GM18499 (cell line): Measurements from ENCODE around the gene GPR137.
"Not testable (repeated sequence)": the region's sequence is repeated elsewhere in the genome, so short reads cannot be mapped to it uniquely, and the experiment has no call there.

Source experiments
- ATAC-seq: cut with Tn5 transposase; IDR thresholded peaks from one replicate; pipeline ENCODE4 v1.9.1; 2021; ENCODE audit warnings: moderate number of reproducible peaks; ENCODE audit not compliant: insufficient read depth, unreplicated experiment

The GPR137 gene

DNA sequence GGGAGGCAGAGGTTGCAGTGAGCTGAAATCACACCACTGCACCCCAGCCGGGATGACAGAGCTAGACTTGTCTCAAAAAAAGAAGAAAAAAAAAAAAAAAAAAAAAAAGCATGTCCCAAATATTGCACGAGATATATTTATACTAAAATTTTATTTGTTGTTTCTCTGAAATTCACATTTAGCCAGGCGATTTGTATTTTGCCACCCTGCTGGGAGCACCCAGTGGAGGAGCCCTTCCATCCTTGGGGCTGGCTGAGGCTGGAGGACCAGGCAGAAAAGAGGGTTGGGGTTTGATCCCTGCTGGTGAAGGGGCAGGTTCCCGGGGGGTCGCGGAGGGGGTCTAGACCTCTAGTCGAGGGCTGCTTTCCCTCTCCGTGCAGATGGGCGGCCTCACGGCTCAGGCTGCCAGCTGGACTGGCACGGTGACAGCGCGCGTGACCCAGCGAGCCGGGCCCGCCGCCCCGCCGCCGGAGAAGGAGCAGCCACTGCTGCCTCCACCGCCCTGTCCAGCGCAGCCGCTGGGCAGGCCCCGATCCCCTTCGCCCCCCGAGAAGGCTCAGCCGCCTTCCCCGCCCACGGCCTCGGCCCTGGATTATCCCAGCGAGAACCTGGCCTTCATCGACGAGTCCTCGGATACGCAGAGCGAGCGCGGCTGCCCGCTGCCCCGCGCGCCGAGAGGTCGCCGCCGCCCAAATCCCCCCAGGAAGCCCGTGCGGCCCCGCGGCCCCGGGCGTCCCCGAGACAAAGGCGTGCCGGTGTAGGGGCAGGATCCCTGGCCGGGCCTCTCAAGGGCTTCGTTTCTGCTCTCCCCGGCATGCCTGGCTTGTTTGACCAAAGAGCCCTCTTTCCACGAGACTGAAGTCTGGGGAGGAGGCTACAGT lies 13.6 kb downstream of the GPR137 start:
- no peak for ATAC-seq

DNA sequence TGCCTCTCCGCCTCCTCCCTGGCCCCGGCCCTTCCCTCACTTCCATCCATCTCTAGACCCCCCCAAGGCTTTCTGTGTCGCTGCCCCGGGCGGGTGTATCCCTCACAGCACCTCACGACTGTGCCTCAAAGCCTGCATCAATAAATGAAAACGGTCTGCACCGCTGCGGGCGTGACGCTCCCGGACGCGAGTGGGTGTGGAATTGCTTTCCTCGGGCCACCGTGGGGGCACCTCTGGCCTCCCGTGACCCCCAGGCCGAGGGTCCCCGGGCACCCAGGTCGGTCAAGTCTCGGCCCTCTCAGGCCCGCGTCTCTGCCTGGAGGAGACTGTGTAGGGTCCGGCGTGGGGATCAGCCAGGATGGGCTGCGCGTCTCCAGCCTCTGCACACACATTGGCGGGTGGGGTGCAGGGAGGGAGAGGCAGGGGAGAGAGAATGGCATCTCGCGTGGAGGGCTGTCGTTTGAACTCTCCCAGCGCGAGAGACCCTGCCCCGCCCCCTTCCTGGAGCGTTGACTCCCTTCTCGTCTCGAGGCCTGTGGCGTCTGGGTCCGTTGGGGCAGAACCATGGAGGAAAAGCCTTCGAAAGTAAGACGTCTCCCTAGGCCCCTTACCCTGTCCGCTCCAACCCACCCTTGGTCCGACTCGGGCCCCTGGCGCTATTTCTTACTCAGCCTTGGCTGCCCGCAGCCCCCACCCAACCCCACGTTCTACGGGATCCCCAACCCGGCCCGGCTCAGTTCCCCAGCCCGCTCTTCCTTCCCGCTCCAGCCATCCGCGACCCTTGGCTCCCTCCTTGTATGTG lies 14.4 kb downstream of the GPR137 start, which contains the start of gene CATSPERZ:
CATSPERZ (plus strand) TSS at position 512 of the 802 bp plus-strand sequence; CDS start at position 565, 53 bp downstream.
- ATAC-seq, result no peak

DNA sequence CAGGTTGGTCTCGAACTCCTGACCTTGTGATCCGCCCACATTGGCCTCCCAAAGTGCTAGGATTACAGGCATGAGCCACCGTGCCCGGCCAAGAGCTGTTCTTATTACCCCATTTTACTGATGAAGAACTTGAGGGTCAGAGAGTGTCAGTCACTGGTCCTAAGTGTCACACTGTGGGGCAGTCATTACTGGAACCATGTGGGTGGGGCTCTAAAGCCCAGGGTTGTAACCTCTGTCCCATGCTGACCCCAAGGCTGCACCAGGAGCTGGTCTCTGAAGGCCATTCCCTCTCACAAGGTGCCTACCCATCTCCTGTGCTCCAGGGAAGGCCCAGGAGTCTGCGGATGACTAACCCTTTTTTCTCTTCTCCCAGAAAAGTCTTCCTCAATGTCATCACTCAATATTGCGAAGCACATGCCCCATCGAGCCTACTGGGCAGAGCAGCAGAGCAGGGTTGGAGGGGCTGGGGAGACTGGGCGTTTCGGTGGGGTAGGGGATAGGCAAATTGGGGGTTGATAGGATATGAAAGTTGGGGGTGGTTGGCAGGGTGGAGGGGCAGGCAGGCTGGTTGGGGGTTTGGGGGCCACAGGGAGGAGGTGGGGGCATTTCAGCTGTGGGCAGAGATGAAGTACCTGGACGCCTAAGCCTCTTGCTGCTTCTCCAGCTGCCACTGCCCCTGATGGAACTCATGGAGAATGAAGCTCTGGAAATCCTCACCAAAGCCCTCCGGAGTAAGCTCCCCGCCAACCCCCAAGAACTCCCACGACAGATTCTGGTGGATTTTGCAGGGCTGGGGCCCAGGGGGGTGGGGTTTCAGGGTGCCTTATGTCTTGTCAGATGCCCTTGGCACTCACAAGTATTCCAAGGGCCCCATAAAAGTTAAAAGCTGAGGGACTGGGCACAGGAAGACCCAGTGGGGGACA lies 17.7 kb downstream of the GPR137 start:
- ATAC-seq, result no peak

DNA sequence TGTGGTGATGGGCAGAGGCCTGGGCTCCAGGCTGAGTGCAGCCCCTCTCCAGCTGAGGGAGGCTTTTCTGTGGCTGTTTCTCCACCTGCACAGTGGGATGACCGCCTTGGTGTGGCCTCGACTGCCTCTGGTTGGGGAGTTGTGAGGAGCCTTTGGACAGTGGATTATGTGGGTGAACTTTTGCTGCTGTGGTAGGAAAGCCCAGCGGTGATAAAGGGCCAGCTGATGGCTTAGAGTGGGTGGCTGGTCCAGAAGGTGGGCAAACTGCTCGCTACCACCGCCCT lies 18.3 kb downstream of the GPR137 start:
- ATAC-seq, result no peak

DNA sequence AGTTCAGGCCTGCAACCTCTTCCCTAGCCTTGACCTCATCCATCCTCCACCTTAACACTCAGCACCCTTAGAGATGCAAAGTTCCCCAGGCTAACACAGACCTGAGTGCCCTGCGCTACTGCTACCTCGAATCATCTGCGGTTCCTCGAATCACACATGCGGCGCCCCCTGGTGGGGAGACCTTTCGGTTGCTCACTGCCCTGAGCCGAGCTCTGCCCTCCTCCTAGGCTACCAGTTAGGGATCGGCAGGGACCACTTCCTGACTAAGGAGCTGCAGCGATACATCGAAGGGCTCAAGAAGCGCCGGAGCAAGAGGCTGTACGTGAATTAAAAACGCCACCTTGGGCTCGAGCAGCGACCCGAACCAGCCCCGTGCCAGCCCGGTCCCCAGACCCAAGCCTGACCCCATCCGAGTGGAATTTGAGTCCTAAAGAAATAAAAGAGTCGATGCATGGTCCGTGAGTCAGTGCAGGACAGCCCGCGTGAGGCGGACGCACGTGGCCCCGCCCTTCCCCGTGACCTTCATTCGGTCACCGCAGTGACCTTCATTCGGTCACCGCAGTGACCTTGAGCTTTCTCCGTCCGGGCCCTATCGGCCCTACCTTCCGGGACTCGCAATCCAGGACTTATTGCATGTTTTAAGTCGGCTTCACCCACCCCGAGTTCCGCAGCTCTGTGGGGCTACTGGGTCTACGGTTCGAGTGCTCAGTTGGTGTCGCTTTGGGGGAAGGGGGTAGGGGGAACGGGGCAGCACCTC lies 18.8 kb downstream of the GPR137 start:
- peak; percentile 27 for ATAC-seq

DNA sequence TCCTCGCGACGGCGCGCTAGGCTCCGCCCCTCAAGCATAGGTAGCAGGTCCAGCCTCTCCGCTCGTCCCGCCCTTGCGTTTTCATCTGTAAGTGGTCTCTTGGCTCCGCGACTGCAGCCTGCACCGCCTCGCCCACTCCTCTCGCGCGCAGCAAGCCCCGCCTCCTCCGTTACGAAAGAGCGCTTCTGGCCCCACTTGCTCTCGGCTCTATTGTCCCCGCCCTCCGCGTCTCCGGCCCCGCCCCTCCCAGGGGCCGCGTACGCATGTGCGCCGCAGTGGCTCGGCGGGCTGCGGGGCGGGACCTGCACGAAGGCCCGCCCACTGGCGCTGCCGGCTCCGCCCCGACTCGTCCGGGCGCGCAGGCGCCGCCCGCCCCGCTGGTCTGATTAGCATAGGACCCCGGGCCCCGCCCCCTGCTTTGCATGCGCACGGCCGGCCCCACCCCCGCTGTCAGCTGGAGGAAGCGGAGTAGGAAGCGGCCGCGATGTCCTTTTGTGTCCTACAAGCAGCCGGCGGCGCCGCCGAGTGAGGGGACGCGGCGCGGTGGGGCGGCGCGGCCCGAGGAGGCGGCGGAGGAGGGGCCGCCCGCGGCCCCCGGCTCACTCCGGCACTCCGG lies 19.5 kb downstream of the GPR137 start, which contains the start of gene ESRRA:
ESRRA (plus strand) TSS at position 450 of the 616 bp plus-strand sequence. CDS start 1,656 bp downstream, outside the sequence.
- ATAC-seq, result peak; percentile 60

DNA sequence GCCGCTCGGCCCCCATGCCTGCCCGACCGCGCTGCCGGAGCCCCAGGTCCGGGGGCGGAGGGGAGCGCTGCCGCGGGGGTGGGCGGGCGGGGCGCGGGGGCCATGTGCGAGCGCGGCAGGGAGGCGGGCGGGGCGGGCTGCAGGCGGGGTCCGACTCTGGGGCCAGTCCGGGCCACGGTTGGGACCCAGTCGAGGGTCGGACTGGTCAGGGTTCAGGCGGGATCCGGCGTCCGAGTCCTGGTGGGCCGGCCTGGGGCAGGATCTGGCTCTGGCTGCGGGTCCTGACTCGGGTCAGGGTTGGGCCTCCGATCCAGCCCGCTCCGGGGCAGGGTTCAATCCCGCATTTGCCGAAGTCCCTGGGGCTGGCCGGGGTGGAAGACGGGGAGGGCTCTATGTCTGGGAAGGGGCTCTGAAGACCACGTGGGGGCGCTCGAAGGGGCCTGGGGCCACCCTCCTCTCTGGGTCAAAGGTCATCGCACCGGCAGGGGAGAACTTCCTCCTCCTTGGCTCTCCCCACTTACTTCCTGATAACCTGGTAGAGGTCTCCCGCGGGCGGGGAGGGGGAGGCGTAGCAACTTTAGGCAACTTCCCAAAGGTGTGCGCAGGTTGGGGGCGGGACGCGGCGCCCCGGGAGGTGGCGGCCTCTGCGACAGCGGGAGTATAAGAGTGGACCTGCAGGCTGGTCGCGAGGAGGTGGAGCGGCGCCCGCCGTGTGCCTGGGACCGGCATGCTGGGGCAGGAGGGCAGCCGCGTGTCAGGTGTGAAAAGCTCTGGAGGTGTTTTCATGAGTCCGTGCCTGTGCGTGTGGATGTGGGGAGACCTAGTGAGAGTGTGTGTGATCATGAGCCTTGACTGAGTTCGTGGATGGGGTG lies 20.3 kb downstream of the GPR137 start:
- no peak for ATAC-seq

DNA sequence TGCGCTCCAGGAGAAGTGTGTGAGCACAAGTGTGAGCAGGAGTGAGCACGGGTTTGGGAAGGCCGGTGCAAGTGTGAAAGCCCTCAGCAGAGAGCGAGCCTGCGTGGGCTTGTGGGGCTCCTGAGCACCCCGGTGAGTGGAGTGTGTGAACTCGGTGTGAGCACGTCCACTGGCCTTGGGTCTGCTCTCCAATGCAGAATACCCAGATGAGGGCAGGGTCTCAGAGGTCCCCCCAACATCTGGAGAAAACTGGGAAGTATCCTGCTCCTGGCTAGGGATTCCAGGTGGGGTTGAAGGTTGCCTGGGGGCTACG lies 20.9 kb downstream of the GPR137 start:
- ATAC-seq, result no peak

DNA sequence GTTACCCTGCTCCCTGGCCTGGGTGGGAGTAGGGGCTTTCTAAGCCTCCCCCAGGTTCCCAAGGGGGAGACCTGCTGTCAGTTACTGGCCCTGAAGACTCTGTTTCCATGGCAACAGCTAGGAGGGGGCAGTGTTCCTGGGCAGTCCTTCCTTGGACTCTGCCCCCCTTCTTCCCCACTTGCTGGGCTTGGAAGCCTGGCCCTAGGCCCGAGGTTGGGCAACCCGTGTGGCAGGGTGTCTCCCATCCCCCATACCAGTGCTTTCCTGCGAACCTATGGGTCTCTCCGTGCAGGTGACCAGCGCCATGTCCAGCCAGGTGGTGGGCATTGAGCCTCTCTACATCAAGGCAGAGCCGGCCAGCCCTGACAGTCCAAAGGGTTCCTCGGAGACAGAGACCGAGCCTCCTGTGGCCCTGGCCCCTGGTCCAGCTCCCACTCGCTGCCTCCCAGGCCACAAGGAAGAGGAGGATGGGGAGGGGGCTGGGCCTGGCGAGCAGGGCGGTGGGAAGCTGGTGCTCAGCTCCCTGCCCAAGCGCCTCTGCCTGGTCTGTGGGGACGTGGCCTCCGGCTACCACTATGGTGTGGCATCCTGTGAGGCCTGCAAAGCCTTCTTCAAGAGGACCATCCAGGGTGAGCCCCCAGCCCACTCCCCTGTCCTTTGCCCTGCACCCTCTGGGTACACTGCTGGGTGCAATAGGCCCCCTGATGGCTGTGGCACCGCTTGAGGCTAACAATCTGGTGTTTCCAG lies 21.4 kb downstream of the GPR137 start:
- ATAC-seq, result no peak

DNA sequence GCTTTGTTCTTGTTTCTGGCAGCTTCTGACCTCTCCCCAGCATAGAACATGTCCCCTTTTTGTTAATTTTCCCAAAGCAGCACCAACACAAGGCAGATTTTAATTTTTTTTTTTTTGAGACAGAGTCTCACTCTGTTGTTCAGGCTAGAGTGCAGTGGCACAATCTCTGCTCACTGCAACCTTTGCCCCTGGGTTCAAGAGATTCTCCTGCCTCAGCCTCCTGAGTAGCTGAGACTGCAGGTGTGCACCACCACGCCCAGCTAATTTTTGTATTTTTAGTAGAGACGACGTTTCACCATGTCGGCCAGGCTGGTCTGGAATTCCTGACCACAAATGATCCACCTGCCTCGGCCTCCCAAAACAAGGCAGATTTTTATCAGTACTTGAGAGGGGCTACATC lies 22.1 kb downstream of the GPR137 start:
- ATAC-seq, result not testable (repeated sequence)

DNA sequence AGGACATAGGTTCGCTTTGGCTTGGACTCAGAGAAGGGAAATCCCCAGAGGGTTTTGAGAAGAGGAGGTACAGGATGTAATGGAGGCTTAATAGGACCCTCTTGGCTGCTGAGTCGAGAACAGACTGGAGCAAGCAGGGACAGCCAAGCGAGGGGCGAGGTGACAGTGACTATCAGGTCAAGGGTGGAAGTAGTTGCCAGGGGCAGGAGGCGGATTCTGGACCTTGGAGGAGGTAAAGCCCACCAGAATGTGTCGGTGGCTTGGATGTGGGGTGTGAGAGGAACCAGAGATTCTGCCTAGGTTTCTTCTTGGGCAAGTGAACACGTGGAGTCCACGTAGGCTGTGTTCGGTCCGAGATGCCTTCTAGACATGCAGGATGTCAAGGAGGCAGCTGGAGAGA lies 27.3 kb downstream of the GPR137 start:
- ATAC-seq, result no peak

DNA sequence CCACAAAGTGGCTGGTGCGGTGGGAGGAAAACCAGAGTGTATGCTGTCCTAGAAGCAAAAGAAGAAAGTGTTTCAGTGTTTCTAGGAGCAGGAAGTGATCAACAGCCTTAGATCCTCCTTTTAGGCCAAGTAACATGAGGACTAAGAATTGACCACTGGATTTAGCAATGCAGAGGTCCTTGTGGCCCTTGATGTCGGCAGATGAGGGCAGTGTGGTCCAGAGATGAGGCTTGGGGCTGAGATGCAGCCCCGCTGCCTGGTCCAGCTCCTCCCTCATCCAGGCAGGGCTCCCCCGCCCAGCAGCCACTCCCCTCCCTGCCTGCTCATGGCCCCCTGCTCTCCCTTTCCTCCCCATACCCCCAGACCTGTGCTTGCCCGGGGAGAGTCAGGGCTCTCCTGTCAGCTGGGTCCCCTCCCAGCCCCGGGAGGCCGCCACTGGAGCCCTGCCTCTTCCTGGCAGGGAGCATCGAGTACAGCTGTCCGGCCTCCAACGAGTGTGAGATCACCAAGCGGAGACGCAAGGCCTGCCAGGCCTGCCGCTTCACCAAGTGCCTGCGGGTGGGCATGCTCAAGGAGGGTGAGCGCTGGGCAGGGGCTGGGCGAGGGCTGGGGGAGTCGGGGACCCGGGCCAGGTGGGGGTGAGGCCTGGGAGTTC lies 28.0 kb downstream of the GPR137 start:
- ATAC-seq, result no peak

DNA sequence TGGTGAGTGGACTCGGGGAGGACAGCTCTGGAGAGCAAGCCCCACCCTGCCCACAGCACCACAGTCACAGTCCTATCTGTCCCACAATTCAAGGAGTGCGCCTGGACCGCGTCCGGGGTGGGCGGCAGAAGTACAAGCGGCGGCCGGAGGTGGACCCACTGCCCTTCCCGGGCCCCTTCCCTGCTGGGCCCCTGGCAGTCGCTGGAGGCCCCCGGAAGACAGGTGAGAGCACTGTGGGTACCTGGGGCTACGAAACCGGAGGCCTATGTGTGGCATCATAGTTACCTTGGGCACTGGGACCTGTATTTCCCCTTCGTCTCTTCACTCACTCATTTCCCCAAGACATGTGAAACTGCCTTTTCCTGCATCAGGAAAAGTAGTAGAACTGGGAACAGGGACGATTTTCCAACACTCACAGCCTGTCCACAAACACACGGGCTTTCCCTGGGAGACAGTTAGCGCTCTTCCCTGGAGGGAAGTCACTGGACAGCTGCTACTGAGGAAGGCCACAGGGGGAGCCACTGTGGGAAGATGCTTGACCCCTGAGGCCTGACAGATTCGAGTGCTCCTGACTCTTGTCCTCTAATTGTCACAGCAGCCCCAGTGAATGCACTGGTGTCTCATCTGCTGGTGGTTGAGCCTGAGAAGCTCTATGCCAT lies 28.6 kb downstream of the GPR137 start:
- ATAC-seq, result no peak

DNA sequence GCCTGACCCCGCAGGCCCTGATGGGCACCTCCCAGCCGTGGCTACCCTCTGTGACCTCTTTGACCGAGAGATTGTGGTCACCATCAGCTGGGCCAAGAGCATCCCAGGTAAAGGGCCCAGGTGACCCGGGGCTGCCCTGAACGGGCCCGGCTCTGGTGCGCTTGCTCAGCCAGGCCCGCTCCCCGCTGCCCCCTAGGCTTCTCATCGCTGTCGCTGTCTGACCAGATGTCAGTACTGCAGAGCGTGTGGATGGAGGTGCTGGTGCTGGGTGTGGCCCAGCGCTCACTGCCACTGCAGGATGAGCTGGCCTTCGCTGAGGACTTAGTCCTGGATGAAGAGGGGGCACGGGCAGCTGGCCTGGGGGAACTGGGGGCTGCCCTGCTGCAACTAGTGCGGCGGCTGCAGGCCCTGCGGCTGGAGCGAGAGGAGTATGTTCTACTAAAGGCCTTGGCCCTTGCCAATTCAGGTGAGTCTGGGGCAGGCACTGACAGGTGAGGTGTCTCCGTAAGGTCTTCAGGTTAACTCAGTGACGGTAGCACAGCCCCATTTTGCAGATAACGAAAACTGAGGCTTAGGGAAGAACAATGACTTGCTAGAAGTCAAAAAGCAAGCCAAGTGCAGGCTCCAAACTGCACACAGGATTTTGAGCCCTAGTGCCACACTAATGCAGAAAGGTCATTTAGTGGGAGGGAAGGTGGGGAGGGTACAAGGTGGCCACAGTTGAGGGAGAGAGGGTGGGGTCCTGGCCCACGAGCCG lies 29.3 kb downstream of the GPR137 start:
- ATAC-seq, result no peak

DNA sequence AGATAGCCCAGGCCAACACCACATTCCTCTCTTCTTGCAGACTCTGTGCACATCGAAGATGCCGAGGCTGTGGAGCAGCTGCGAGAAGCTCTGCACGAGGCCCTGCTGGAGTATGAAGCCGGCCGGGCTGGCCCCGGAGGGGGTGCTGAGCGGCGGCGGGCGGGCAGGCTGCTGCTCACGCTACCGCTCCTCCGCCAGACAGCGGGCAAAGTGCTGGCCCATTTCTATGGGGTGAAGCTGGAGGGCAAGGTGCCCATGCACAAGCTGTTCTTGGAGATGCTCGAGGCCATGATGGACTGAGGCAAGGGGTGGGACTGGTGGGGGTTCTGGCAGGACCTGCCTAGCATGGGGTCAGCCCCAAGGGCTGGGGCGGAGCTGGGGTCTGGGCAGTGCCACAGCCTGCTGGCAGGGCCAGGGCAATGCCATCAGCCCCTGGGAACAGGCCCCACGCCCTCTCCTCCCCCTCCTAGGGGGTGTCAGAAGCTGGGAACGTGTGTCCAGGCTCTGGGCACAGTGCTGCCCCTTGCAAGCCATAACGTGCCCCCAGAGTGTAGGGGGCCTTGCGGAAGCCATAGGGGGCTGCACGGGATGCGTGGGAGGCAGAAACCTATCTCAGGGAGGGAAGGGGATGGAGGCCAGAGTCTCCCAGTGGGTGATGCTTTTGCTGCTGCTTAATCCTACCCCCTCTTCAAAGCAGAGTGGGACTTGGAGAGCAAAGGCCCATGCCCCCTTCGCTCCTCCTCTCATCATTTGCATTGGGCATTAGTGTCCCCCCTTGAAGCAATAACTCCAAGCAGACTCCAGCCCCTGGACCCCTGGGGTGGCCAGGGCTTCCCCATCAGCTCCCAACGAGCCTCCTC lies 30.2 kb downstream of the GPR137 start:
- ATAC-seq, result not testable (repeated sequence)
